A549 (cell line): Measurements from ENCODE around the gene ODR4. TPM values are rescaled to one million over a fixed set of nuclear protein-coding genes. Genes with fewer than 3 reads are reported as not detected.

ENCODE experiments used
- ATAC-seq, 2 experiments: fragments of 200-7000 bp in 1 of 2; fragments of >200 bp in 1 of 2; cut with Nextera tagmentation in 1 of 2; cut with Tn5 transposase in 1 of 2; 3 replicates each; pipeline versions ENCODE4 v1.8.0 to v1.9.1; 2018 to 2020; ENCODE audit warnings: mild to moderate bottlenecking in 1 of 2, moderate library complexity in 1 of 2
- CTCF ChIA-PET: fragments of 300-600 bp; sonication (Branson Sonifier 250); formaldehyde crosslinking; extraction: SDS; loops from one replicate; lab custom pipeline; 2021; ENCODE audit warnings: antibody characterized with exemption, inconsistent platforms; lab: Yijun Ruan, JAX
- POLR2A ChIA-PET: fragments of 350-600 bp; formaldehyde crosslinking; extraction: SDS; loops from one replicate; lab custom pipeline; 2021; ENCODE audit warnings: antibody characterized with exemption, inconsistent platforms; lab: Yijun Ruan, JAX
- DNase-seq, 2 experiments: peaks; one replicate each; pipeline versions ENCODE4 v3.0.0 to v3.0.0-alpha.2; 2011 to 2016; ENCODE audit warnings: low read depth in 1 of 2, low spot score in 1 of 2
- FAIRE-seq: peaks from 2 replicates; lab custom pipeline; 2011; peaks lifted over from hg19 to GRCh38; lab: Jason Lieb, UNC
- H3K27ac ChIP-seq, 2 experiments: fragments of >200 bp; sonication (Bioruptor Twin); formaldehyde crosslinking; 3 replicates each; pipeline ENCODE4 v1.5.1; 2016 to 2017
- H3K4me1 ChIP-seq: fragments of >200 bp; sonication (Bioruptor Twin); formaldehyde crosslinking; 3 replicates; pipeline ENCODE4 v1.6.1; 2016
- H3K4me2 ChIP-seq: fragments of >200 bp; sonication (Bioruptor Twin); formaldehyde crosslinking; 3 replicates; pipeline ENCODE4 v1.6.1; 2016
- H3K4me3 ChIP-seq: fragments of >200 bp; sonication (Bioruptor Twin); formaldehyde crosslinking; 3 replicates; pipeline ENCODE4 v1.5.1; 2016
- H3K9me3 ChIP-seq: fragments of >200 bp; sonication (Bioruptor Twin); formaldehyde crosslinking; 3 replicates; pipeline ENCODE4 v1.6.1; 2016
- ATOH8 ChIP-seq: fragments of 250-450 bp; sonication (Bioruptor Pico); IDR thresholded peaks from 2 replicates; pipeline ENCODE4 v1.5.0; 2020; ENCODE audit warnings: low read depth, mild to moderate bottlenecking, moderate library complexity
- BCL3 ChIP-seq: fragments of >200 bp; sonication (Bioruptor Twin); formaldehyde crosslinking; IDR thresholded peaks from 3 replicates; pipeline ENCODE4 v1.6.1; 2016
- CBX2 ChIP-seq: fragments of 200-600 bp; sonication (generic); IDR thresholded peaks from 2 replicates; pipeline ENCODE4 v1.6.1; 2016; ENCODE audit warnings: low read depth, mild to moderate bottlenecking, borderline replicate concordance
- CBX8 ChIP-seq: fragments of 200-600 bp; sonication (generic); IDR thresholded peaks from 2 replicates; pipeline ENCODE4 v1.6.1; 2016
- EHMT2 ChIP-seq: fragments of 200-600 bp; sonication (generic); IDR thresholded peaks from 2 replicates; pipeline ENCODE4 v1.6.1; 2016; ENCODE audit warnings: antibody characterized with exemption, low read depth, mild to moderate bottlenecking, moderate library complexity
- ELK1 ChIP-seq: fragments of 150-350 bp; IDR thresholded peaks from 2 replicates; pipeline ENCODE4 v1.6.1; 2014; ENCODE audit warnings: low read depth, mild to moderate bottlenecking, low read length
- EP300 ChIP-seq, 2 experiments: fragments of >200 bp; sonication (Bioruptor Twin); formaldehyde crosslinking; IDR thresholded peaks; 2 replicates in 1 of 2; 3 replicates in 1 of 2; pipeline ENCODE4 v1.6.1; 2016 to 2017
- FOSB ChIP-seq: fragments of 250-450 bp; sonication (Bioruptor Pico); IDR thresholded peaks from 2 replicates; pipeline ENCODE4 v1.5.0; 2020; ENCODE audit warnings: mild to moderate bottlenecking, moderate library complexity
- FOSL2 ChIP-seq, 2 experiments: fragments of 450-650 bp in 1 of 2; fragments of >200 bp in 1 of 2; sonication (Bioruptor Twin) in 1 of 2; formaldehyde crosslinking; IDR thresholded peaks; 2 replicates each; pipeline versions ENCODE4 v1.5.0 to v1.6.1; 2016 to 2020; ENCODE audit warnings: mild to moderate bottlenecking in 1 of 2, moderate library complexity in 1 of 2
- HEYL ChIP-seq: fragments of 250-450 bp; sonication (Bioruptor Pico); IDR thresholded peaks from 2 replicates; pipeline ENCODE4 v1.8.0; 2021; ENCODE audit warnings: mild to moderate bottlenecking, moderate library complexity
- HMGXB4 ChIP-seq: fragments of 250-450 bp; sonication (Bioruptor Pico); IDR thresholded peaks from 2 replicates; pipeline ENCODE4 v1.5.0; 2021; ENCODE audit warnings: mild to moderate bottlenecking, moderate library complexity, borderline replicate concordance
- HOXA7 ChIP-seq: fragments of 250-450 bp; sonication (Bioruptor Pico); IDR thresholded peaks from 2 replicates; pipeline ENCODE4 v1.5.0; 2020; ENCODE audit warnings: mild to moderate bottlenecking, moderate library complexity
- JUN ChIP-seq, 2 experiments: fragments of >200 bp; sonication (Bioruptor Twin); formaldehyde crosslinking; IDR thresholded peaks; 2 replicates in 1 of 2; 3 replicates in 1 of 2; pipeline ENCODE4 v1.6.1; 2016 to 2017
- KDM1A ChIP-seq: fragments of 200-600 bp; sonication (generic); IDR thresholded peaks from 2 replicates; pipeline ENCODE4 v1.6.1; 2016; ENCODE audit warnings: low read depth, mild to moderate bottlenecking
- KDM5A ChIP-seq: fragments of 200-600 bp; sonication (generic); IDR thresholded peaks from 2 replicates; pipeline ENCODE4 v1.6.1; 2016; ENCODE audit warnings: antibody characterized with exemption, mild to moderate bottlenecking
- MAFK ChIP-seq: fragments of 450-650 bp; IDR thresholded peaks from 2 replicates; pipeline ENCODE4 v1.6.1; 2014; ENCODE audit not compliant: partially characterized antibody
- MAZ ChIP-seq: fragments of 150-350 bp; IDR thresholded peaks from 2 replicates; pipeline ENCODE4 v1.6.1; 2014; ENCODE audit warnings: antibody characterized with exemption, low read depth, low read length, borderline replicate concordance
- MYC ChIP-seq: IDR thresholded peaks from 2 replicates; pipeline ENCODE4 v1.6.1; 2012; ENCODE audit warnings: mild to moderate bottlenecking, inconsistent platforms, low read length, improper control_type of control experiment, borderline replicate concordance
- NPAS2 ChIP-seq: fragments of 250-450 bp; sonication (Bioruptor Pico); IDR thresholded peaks from 2 replicates; pipeline ENCODE4 v1.8.0; 2022; ENCODE audit warnings: mild to moderate bottlenecking, moderate library complexity, borderline replicate concordance
- PBX3 ChIP-seq: IDR thresholded peaks from 2 replicates; pipeline ENCODE4 v1.6.1; 2012
- PHF8 ChIP-seq: fragments of 200-600 bp; sonication (generic); IDR thresholded peaks from 2 replicates; pipeline ENCODE4 v1.6.1; 2016; ENCODE audit warnings: low read depth, mild to moderate bottlenecking, antibody characterized with exemption, moderate library complexity, borderline replicate concordance
- RAD21 ChIP-seq, 2 experiments: fragments of >200 bp in 1 of 2; sonication (Bioruptor Twin) in 1 of 2; formaldehyde crosslinking in 1 of 2; IDR thresholded peaks in 1 of 2; conservative IDR thresholded peaks in 1 of 2; 2 replicates in 1 of 2; 3 replicates in 1 of 2; pipeline ENCODE4 v1.6.1; 2012 to 2018; ENCODE audit warnings: inconsistent platforms in 1 of 2
- RARB ChIP-seq: fragments of 250-450 bp; sonication (Bioruptor Pico); IDR thresholded peaks from 2 replicates; pipeline ENCODE4 v1.8.0; 2021; ENCODE audit warnings: mild to moderate bottlenecking, moderate library complexity
- RCOR1 ChIP-seq: fragments of 150-350 bp; IDR thresholded peaks from 2 replicates; pipeline ENCODE4 v1.6.1; 2014; ENCODE audit warnings: antibody characterized with exemption, low read length, low read depth
- RFX5 ChIP-seq: fragments of 450-650 bp; IDR thresholded peaks from 2 replicates; pipeline ENCODE4 v1.7.1; 2014; ENCODE audit warnings: antibody characterized with exemption, mild to moderate bottlenecking, moderate library complexity
- RNF2 ChIP-seq: fragments of 200-600 bp; sonication (generic); IDR thresholded peaks from 2 replicates; pipeline ENCODE4 v1.6.1; 2016; ENCODE audit warnings: low read depth, mild to moderate bottlenecking, antibody characterized with exemption, moderate library complexity, borderline replicate concordance
- SREBF2 ChIP-seq: fragments of 450-650 bp; IDR thresholded peaks from 2 replicates; pipeline ENCODE4 v1.6.1; 2014; ENCODE audit warnings: mild to moderate bottlenecking, moderate library complexity
- USF2 ChIP-seq: fragments of 450-650 bp; IDR thresholded peaks from 2 replicates; pipeline ENCODE4 v1.6.1; 2014; ENCODE audit warnings: antibody characterized with exemption
- ZC3H11A ChIP-seq: fragments of 450-650 bp; IDR thresholded peaks from 2 replicates; pipeline ENCODE4 v1.6.1; 2014; ENCODE audit warnings: antibody characterized with exemption, mild to moderate bottlenecking
- ZFP36 ChIP-seq: fragments of 450-650 bp; IDR thresholded peaks from 2 replicates; pipeline ENCODE4 v1.6.1; 2014; ENCODE audit warnings: borderline replicate concordance; ENCODE audit not compliant: partially characterized antibody
- ZNF302 ChIP-seq: fragments of 250-450 bp; sonication (Bioruptor Pico); IDR thresholded peaks from 2 replicates; pipeline ENCODE4 v1.9.0; 2021; ENCODE audit warnings: inconsistent platforms, mild to moderate bottlenecking, moderate library complexity
- WGBS: methylation state at CpG from one replicate; pipeline ENCODE4 v1.1.6; 2017; ENCODE audit errors: missing lambda C conversion rate; 5-methylcytosine and 5-hydroxymethylcytosine counted together
- polyA minus RNA-seq: library from RNA; depleted of rRNA, polyadenylated mRNA; stranded (reverse); fragments of >200 nt; gene quantifications from 2 replicates; pipeline ENCODE4 v1.2.3, GENCODE V29; 2011; rRNA and poly(A)+ RNA removed
- polyA plus RNA-seq, 4 experiments: library from polyadenylated mRNA; depleted of rRNA in 3 of 4; stranded (reverse); fragments of >200 nt; fragmentation: RNase III in 1 of 4; extraction: RNeasy Plus Mini Kit Qiagen cat#74134 plus additional on column Dnase treatment in 1 of 4; gene quantifications; 2 replicates in 3 of 4; 3 replicates in 1 of 4; pipeline ENCODE4 v1.2.3, GENCODE V29; 2011 to 2017

Gene ODR4
- polyA plus RNA-seq (2011; rRNA removed) (25.2 and 34.9 TPM in 2 replicates), polyA plus RNA-seq (2017; fragmentation: RNase III; extraction: RNeasy Plus Mini Kit Qiagen cat#74134 plus additional on column Dnase treatment) (17.1 to 18.1 TPM (median 18.0 TPM) in 3 replicates), polyA minus RNA-seq (6.3 and 6.8 TPM in 2 replicates)
- 5.4 and 5.7 TPM in 2 replicates for polyA plus RNA-seq (2012; cell fraction: cytosol; rRNA removed)
- polyA plus RNA-seq (2012; cell fraction: nucleus; rRNA removed) = 4.0 and 4.8 TPM in 2 replicates

GRCh38 chr1:186375152-186375928 is at the start of gene ODR4, which contains the start of gene TPR:
Gene ODR4, plus strand, starts transcription at chr1:186375838. Its CDS starts 3,948 bp downstream, at chr1:186379786.
Gene TPR, minus strand, starts transcription at chr1:186375253. Its CDS starts 225 bp downstream, at chr1:186375028.
- no peaks in the 10 kb centered on the region for H3K9me3 ChIP-seq
- peak within 1 kb of the TSS; percentile 87 for H3K4me2 ChIP-seq
- peak within 1 kb of the TSS; percentile 82 to 93 for H3K27ac ChIP-seq
- CTCF ChIA-PET = interaction anchor here (0.6 to 2.3 kb wide), 41 partner anchors 8 to 611 kb away, joined by 3 to 18 read pairs (median 4); partner anchors contain the start of gene PTGS2
- peak within 1 kb of the TSS; percentile 92 for H3K4me3 ChIP-seq
- ATAC-seq = peak; percentile 92 to 96
- DNase-seq = peak; percentile 97 to 100
- peak; percentile 49 for FAIRE-seq
- peaks cover 26% of the 10 kb centered on the region; the same call in 2 of the 3 replicates for H3K4me1 ChIP-seq
- WGBS = 2% methylated on average over 40 of the region's 60 CpGs
- POLR2A ChIA-PET = interaction anchor here (0.6 to 1.6 kb wide), 16 partner anchors 10 to 611 kb away, joined by 3 to 9 read pairs (median 4); partner anchors contain the start of gene PTGS2
- TF ChIP-seq RFX5 (peak; percentile 46; the same call in 1 of the 2 replicates), FOSL2 (IDR thresholded peaks at IDR 0.05) (no peak), FOSL2 (CRISPR knock-in tag; IDR thresholded peaks at IDR 0.05) (peak; percentile 11; the same call in 1 of the 2 replicates), EP300 (IDR thresholded peaks at IDR 0.05) (no peak), MAZ (peak; percentile 35; the same call in 1 of the 2 replicates), MYC (peak; percentile 72), EHMT2 (no peak), PHF8 (peak; percentile 67), HOXA7 (CRISPR knock-in tag) (no peak), ATOH8 (CRISPR knock-in tag) (no peak), HEYL (CRISPR knock-in tag) (no peak), RARB (no peak), ZFP36 (no peak), MAFK (no peak), RAD21 (conservative IDR thresholded peaks at IDR 0.05 in 1 of 2, IDR thresholded peaks at IDR 0.05 in 1 of 2) (peak; percentile 49 to 74), KDM5A (0 out of 2 replicates have a peak, but pooled peaks have one; percentile 22), ZNF302 (no peak), RNF2 (no peak), FOSB (CRISPR knock-in tag) (no peak), HMGXB4 (CRISPR knock-in tag) (peak; percentile 75; the same call in 1 of the 2 replicates), USF2 (peak; percentile 43), ZC3H11A (no peak), BCL3 (peak; percentile 70; the same call in 2 of the 3 replicates), SREBF2 (no peak), NPAS2 (no peak), CBX8 (no peak), PBX3 (no peak), RCOR1 (no peak), JUN (IDR thresholded peaks at IDR 0.05) (peak; percentile 72 to 89; a peak in 4 of 5 replicates), KDM1A (no peak), ELK1 (no peak), CBX2 (no peak)
